Measurements from ENCODE around the gene MMAB.

The MMAB gene

GRCh38 chr12:109538191-109538863 is 35.0 kb downstream of the MMAB start:
- Mint-ChIP-seq H3K36me3 (ENCODE audit: low read depth) (peaks cover 17% of the 10 kb centered on the region), H3K27ac (no peak overlapping the region), H3K4me3 (no peak overlapping the region), H3K27me3 (ENCODE audit: low read depth) (no peaks in the 10 kb centered on the region), H3K9me3 (no peaks in the 10 kb centered on the region), H3K4me1 (peaks cover 12% of the 10 kb centered on the region)
- TF ChIP-seq CTCF (IDR thresholded peaks at IDR 0.05; ENCODE audit: unreplicated experiment in 3 of 3), result no peak

- Mint-ChIP-seq H3K4me1 (peaks cover 19% of the 10 kb centered on the region), H3K4me3 (no peak overlapping the region), H3K36me3 (ENCODE audit: low read depth) (peaks cover 17% of the 10 kb centered on the region)
These were observed 36.2 kb downstream of the MMAB start for GRCh38 chr12:109537136-109537535.

GRCh38 chr12:109535863-109536250 is 37.4 kb downstream of the MMAB start:
- H3K4me3 Mint-ChIP-seq, result no peak overlapping the region
- no peaks in the 10 kb centered on the region for H3K9me3 Mint-ChIP-seq
- H3K27me3 Mint-ChIP-seq (ENCODE audit: low read depth), result no peaks in the 10 kb centered on the region
- no peak for TF ChIP-seq CTCF (IDR thresholded peaks at IDR 0.05; ENCODE audit: unreplicated experiment in 3 of 3)
- peaks cover 20% of the 10 kb centered on the region for H3K36me3 Mint-ChIP-seq (ENCODE audit: low read depth)
- no peak overlapping the region for H3K27ac Mint-ChIP-seq
- peaks cover 30% of the 10 kb centered on the region for H3K4me1 Mint-ChIP-seq

More at GRCh38 chr12:109537136-109537535, 36.2 kb downstream of the MMAB start:
- Mint-ChIP-seq H3K27me3 (ENCODE audit: low read depth) (no peaks in the 10 kb centered on the region), H3K9me3 (no peaks in the 10 kb centered on the region), H3K27ac (no peak overlapping the region)
- no peak for TF ChIP-seq CTCF (IDR thresholded peaks at IDR 0.05; ENCODE audit: unreplicated experiment in 3 of 3)

GRCh38 chr12:109535231-109535862 is 38.0 kb downstream of the MMAB start:
- no peak overlapping the region for H3K4me3 Mint-ChIP-seq
- no peaks in the 10 kb centered on the region for H3K27me3 Mint-ChIP-seq (ENCODE audit: low read depth)
- H3K9me3 Mint-ChIP-seq, result no peaks in the 10 kb centered on the region
- H3K4me1 Mint-ChIP-seq, result peaks cover 35% of the 10 kb centered on the region
- TF ChIP-seq CTCF (IDR thresholded peaks at IDR 0.05; ENCODE audit: unreplicated experiment in 3 of 3), result no peak
- peaks cover 23% of the 10 kb centered on the region for H3K36me3 Mint-ChIP-seq (ENCODE audit: low read depth)
- H3K27ac Mint-ChIP-seq, result no peak overlapping the region

- Mint-ChIP-seq H3K36me3 (ENCODE audit: low read depth) (peaks cover 30% of the 10 kb centered on the region), H3K9me3 (no peaks in the 10 kb centered on the region), H3K27ac (no peak overlapping the region), H3K27me3 (ENCODE audit: low read depth) (no peaks in the 10 kb centered on the region), H3K4me3 (no peak overlapping the region), H3K4me1 (peaks cover 44% of the 10 kb centered on the region)
- TF ChIP-seq CTCF (IDR thresholded peaks at IDR 0.05; ENCODE audit: unreplicated experiment in 3 of 3), result no peak
These were observed 38.8 kb downstream of the MMAB start for GRCh38 chr12:109534456-109534855.

- TF ChIP-seq CTCF (IDR thresholded peaks at IDR 0.05; ENCODE audit: unreplicated experiment in 3 of 3), result no peak
- H3K36me3 Mint-ChIP-seq (ENCODE audit: low read depth), result peaks cover 32% of the 10 kb centered on the region
- peak overlapping the region in 1 of 3 experiments; percentile 71 for H3K4me3 Mint-ChIP-seq
- H3K4me1 Mint-ChIP-seq, result peaks cover 47% of the 10 kb centered on the region
- no peaks in the 10 kb centered on the region for H3K9me3 Mint-ChIP-seq
- H3K27me3 Mint-ChIP-seq (ENCODE audit: low read depth), result no peaks in the 10 kb centered on the region
- H3K27ac Mint-ChIP-seq, result peak overlapping the region in 1 of 3 experiments; percentile 52
These were observed 39.9 kb downstream of the MMAB start for GRCh38 chr12:109533487-109533740.

All from nephron (organoid).